Gastrocnemius medialis (tissue), 4 donors: ENCODE measurements around the gene ARHGEF33. TPM values are rescaled to one million over a fixed set of nuclear protein-coding genes. Genes with fewer than 3 reads are reported as not detected.

Experiments
- ATAC-seq, 2 donors: fragments of 150-250 bp; one replicate each; pipeline ENCODE4 v1.9.1; 2016
- DNase-seq, 2 donors: peaks; one replicate each; pipeline ENCODE4 v3.0.0-alpha.2; 2019
- H3K27ac ChIP-seq, 4 donors: fragments of 200-600 bp; sonication (generic); 1 replicate in 1 of 4; 2 replicates in 3 of 4; pipeline ENCODE4 v1.5.1; 2016 to 2018; ENCODE audit warnings: mild to moderate bottlenecking in 2 of 4, moderate library complexity in 1 of 4
- H3K27me3 ChIP-seq, 3 donors: fragments of 200-600 bp; sonication (generic) in 2 of 3; 1 replicate in 1 of 3; 2 replicates in 2 of 3; pipeline versions ENCODE4 v1.5.1 to v1.6.0; 2016 to 2019; ENCODE audit warnings: mild to moderate bottlenecking in 1 of 3, moderate library complexity in 1 of 3
- H3K36me3 ChIP-seq, 2 donors: fragments of 200-600 bp; sonication (generic) in 1 of 2; one replicate each; pipeline ENCODE4 v1.5.1; 2017 to 2018
- H3K4me1 ChIP-seq, 2 donors: fragments of 200-600 bp; sonication (generic) in 1 of 2; one replicate each; pipeline ENCODE4 v1.5.1; 2016 to 2017; ENCODE audit warnings: mild to moderate bottlenecking in 2 of 2
- H3K4me3 ChIP-seq, 4 donors: fragments of 200-600 bp; sonication (generic) in 3 of 4; 1 replicate in 1 of 4; 2 replicates in 3 of 4; pipeline ENCODE4 v1.5.1; 2016 to 2019; ENCODE audit warnings: mild to moderate bottlenecking in 2 of 4
- H3K9me3 ChIP-seq, 3 donors: fragments of 200-600 bp; sonication (generic) in 2 of 3; 1 replicate in 1 of 3; 2 replicates in 2 of 3; pipeline ENCODE4 v1.5.1; 2016 to 2019
- POLR2A ChIP-seq, 2 donors: fragments of 450-650 bp; IDR thresholded peaks; one replicate each; pipeline ENCODE4 v1.6.1; 2017; ENCODE audit warnings: antibody characterized with exemption in 2 of 2, mild to moderate bottlenecking in 2 of 2, moderate library complexity in 2 of 2
- in situ Hi-C, 4 donors: fragments of 200-750 bp; cut with MboI; loops; one replicate each; pipeline versions ENCODE4 v1.15.0 to v1.8.0; 2017; ENCODE audit warnings: low sequenced_read_pairs in 4 of 4
- intact Hi-C: fragments of 100-400 bp; cut with DNase I; formaldehyde crosslinking; loops from one replicate; pipeline ENCODE4 v1.15.1; 2023; ENCODE audit warnings: low total_unique reads
- total RNA-seq, 4 donors: library from RNA; depleted of rRNA; stranded (reverse); fragments of >200 nt; gene quantifications; one replicate each; pipeline versions ENCODE4 v1.1.0 to v1.2.3, GENCODE V29; 2016
- TF ChIP-seq, protein P1 (sequence below), 5 experiments: fragments of 450-650 bp in 3 of 5; fragments of 200-600 bp in 2 of 5; sonication (generic) in 2 of 5; IDR thresholded peaks in 4 of 5; conservative IDR thresholded peaks in 1 of 5; 1 replicate in 4 of 5; 2 replicates in 1 of 5; pipeline ENCODE4 v1.5.1; 2016 to 2019; ENCODE audit warnings: antibody characterized with exemption in 5 of 5, mild to moderate bottlenecking in 3 of 5, moderate library complexity in 3 of 5

Gene ARHGEF33
- total RNA-seq, 4 donors from 2014 or later, result 0.07 to 4.5 (median 0.52) TPM; not detected in 1

DNA sequence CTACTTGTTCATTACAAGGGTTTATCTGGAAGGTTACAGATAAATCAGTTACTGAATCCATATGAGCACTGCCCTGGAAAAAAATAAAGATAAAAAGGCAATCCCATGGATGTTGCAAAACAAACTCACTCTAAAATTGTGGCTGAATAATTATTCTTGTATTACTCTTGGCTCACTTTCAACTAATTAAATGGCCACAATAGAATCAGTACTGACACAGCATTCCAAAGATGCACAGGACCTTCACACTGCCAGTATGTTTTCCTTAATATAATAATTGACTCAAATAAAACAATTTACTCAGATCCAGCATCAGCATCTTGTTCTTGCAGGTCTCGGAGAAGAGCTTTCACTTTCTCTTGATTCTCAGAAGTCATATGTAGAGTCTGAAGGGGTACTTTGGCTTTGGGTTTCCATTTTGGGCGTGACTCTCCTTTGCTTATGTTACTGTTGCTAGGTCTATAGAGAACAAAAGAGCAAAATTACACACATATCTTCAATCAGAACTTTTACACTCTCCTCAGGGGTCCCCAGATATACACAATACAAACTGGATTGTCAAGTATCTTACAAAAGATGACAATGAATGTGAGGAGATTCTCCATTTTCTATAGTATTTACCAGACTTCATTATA is 26.5 kb upstream of the ARHGEF33 start:
- no peak for ATAC-seq
- Histone ChIP-seq H3K27ac (no peak overlapping the region), H3K27me3 (no peaks in the 10 kb centered on the region), H3K4me3 (no peak overlapping the region), H3K36me3 (peaks cover 7 to 53% of the 10 kb centered on the region in 2 donors), H3K4me1 (no peaks in the 10 kb centered on the region), H3K9me3 (no peaks in the 10 kb centered on the region)
- no peak for TF ChIP-seq POLR2A (IDR thresholded peaks at IDR 0.05)
- in situ Hi-C loops, result no loop called here
- DNase-seq, result no peak
- intact Hi-C loops, result no loop called here

DNA sequence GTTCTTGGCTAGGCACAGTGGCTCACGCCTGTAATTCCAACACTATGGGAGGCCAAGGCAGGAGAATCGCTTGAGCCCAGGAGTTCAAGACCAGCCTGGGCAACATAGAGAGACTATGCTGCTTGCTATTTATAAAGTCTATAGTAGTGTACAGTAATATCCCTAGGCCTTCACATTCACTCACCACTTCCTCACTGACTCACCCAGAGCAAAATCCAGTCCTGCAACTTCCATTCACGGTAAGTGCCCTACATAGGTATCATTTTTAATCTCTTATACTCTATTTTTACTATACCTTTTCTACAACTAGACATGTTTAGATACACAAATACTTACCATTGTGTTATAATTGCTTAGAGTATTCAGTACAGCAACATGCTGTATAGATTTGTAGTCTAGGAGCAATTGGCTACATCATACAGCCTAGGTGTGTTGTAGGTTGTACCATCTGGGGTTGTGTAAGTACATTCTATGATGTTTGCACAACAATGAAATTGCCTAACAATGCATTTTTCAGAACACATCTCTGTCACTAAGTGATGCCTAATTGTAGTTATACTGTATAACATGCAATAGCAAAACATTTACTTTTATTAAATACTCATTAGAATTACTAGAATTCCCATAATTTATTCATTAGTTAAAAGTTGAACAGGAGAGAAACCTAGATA is 22.8 kb upstream of the ARHGEF33 start:
- in situ Hi-C loops (no loop called here), intact Hi-C loops (no loop called here)
- DNase-seq (no peak), ATAC-seq (no peak)
- no peak overlapping the region for H3K4me3 ChIP-seq
- H3K36me3 ChIP-seq, result peaks cover 0 to 16% of the 10 kb centered on the region in 2 donors
- TF ChIP-seq, protein P1, sequence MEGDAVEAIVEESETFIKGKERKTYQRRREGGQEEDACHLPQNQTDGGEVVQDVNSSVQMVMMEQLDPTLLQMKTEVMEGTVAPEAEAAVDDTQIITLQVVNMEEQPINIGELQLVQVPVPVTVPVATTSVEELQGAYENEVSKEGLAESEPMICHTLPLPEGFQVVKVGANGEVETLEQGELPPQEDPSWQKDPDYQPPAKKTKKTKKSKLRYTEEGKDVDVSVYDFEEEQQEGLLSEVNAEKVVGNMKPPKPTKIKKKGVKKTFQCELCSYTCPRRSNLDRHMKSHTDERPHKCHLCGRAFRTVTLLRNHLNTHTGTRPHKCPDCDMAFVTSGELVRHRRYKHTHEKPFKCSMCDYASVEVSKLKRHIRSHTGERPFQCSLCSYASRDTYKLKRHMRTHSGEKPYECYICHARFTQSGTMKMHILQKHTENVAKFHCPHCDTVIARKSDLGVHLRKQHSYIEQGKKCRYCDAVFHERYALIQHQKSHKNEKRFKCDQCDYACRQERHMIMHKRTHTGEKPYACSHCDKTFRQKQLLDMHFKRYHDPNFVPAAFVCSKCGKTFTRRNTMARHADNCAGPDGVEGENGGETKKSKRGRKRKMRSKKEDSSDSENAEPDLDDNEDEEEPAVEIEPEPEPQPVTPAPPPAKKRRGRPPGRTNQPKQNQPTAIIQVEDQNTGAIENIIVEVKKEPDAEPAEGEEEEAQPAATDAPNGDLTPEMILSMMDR (IDR thresholded peaks at IDR 0.05 in 4 of 5, conservative IDR thresholded peaks at IDR 0.05 in 1 of 5), result no peak
- TF ChIP-seq POLR2A (IDR thresholded peaks at IDR 0.05), result no peak
- no peaks in the 10 kb centered on the region for H3K9me3 ChIP-seq
- no peaks in the 10 kb centered on the region for H3K4me1 ChIP-seq
- no peak overlapping the region for H3K27ac ChIP-seq
- H3K27me3 ChIP-seq, result no peaks in the 10 kb centered on the region

DNA sequence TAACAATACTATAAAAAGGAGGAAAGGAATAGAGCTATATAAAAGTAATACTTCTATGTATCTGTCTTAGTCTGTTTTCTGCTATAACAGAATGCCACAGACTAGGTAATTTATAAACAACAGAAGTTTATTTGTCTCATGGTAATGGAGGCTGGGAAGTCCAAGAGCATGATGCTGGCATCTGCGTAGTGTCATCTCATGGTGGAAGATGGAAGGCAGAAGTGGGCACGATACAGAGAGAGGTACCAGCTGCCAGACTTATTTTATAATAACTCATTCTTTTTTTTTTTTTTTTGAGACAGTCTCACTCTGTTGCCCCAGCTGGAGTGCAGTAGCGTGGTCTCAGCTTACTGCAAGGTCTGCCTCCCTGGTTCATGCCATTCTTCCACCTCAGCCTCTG is 18.2 kb upstream of the ARHGEF33 start:
- DNase-seq (no peak), ATAC-seq (no peak)
- H3K4me3 ChIP-seq, result no peak overlapping the region
- no peaks in the 10 kb centered on the region for H3K9me3 ChIP-seq
- H3K4me1 ChIP-seq, result peaks cover 9 to 12% of the 10 kb centered on the region in 2 donors
- intact Hi-C loops (no loop called here), in situ Hi-C loops (no loop called here)
- no peaks in the 10 kb centered on the region for H3K27me3 ChIP-seq
- TF ChIP-seq POLR2A (IDR thresholded peaks at IDR 0.05), result no peak
- H3K36me3 ChIP-seq, result no peaks in the 10 kb centered on the region
- no peak overlapping the region for H3K27ac ChIP-seq

DNA sequence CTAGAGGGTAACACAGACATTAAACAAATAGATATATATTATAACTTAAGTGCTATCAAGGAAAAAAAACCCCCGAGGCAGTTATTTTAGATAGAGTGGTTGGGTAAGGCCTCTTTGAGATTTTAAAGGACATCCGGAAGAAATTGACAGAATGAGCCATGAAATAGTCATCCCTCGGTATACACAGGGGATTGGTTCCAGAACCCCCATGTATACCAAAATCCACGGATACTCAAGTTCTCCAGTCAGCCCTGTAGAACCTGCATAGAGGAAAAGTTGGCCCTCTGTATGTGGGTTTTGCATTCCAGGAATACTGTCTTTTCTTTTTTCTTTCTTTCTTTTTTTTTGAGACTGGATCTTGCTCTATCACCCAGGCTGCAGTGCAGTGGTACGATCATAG is 15.9 kb upstream of the ARHGEF33 start:
- H3K27me3 ChIP-seq, result no peaks in the 10 kb centered on the region
- H3K4me3 ChIP-seq, result no peak overlapping the region
- in situ Hi-C loops, result no loop called here
- no peak overlapping the region for H3K27ac ChIP-seq
- no peak for TF ChIP-seq POLR2A (IDR thresholded peaks at IDR 0.05)
- TF ChIP-seq, protein P1 (IDR thresholded peaks at IDR 0.05 in 4 of 5, conservative IDR thresholded peaks at IDR 0.05 in 1 of 5), result no peak
- no peaks in the 10 kb centered on the region for H3K36me3 ChIP-seq
- no peak for DNase-seq
- H3K4me1 ChIP-seq, result peaks cover 13 to 16% of the 10 kb centered on the region in 2 donors
- no peaks in the 10 kb centered on the region for H3K9me3 ChIP-seq
- ATAC-seq, result no peak
- intact Hi-C loops, result loop anchor here (2.0 kb wide), 1 partner anchor 95 kb away; the partner anchor contains the start of gene GEMIN6

DNA sequence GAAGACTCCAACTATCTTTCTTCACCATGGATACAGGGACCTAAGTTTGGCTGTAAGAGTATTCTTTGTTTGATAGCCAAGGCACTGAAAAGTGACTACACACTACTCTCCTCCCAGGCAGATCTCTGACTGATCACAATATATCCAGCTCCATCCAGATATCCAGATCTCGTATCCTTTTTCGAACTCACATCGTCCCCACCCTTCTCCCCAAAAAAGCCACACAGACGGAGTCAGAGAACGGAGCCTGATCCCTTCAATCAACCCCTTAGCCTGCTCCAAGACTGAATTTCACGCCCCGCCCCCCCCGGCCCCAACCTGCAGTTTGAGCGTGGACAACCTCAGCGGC is 14.5 kb upstream of the ARHGEF33 start:
- intact Hi-C loops (loop anchor here (2.0 kb wide), 1 partner anchor 96 kb away; the partner anchor contains the start of gene GEMIN6), in situ Hi-C loops (no loop called here)
- Histone ChIP-seq H3K4me1 (peaks cover 13 to 16% of the 10 kb centered on the region in 2 donors), H3K36me3 (no peaks in the 10 kb centered on the region), H3K9me3 (no peaks in the 10 kb centered on the region), H3K4me3 (peak overlapping the region; percentile 79 to 96 (median 94)), H3K27ac (peak overlapping the region; percentile 68 to 79 (median 74)), H3K27me3 (no peaks in the 10 kb centered on the region)
- ATAC-seq (peak in 1 of 2 donors; percentile 34), DNase-seq (no peak)
- no peak for TF ChIP-seq POLR2A (IDR thresholded peaks at IDR 0.05)
- TF ChIP-seq, protein P1 (IDR thresholded peaks at IDR 0.05 in 4 of 5, conservative IDR thresholded peaks at IDR 0.05 in 1 of 5), result no peak
